ENCODE results near the gene HTR4.

DNA sequence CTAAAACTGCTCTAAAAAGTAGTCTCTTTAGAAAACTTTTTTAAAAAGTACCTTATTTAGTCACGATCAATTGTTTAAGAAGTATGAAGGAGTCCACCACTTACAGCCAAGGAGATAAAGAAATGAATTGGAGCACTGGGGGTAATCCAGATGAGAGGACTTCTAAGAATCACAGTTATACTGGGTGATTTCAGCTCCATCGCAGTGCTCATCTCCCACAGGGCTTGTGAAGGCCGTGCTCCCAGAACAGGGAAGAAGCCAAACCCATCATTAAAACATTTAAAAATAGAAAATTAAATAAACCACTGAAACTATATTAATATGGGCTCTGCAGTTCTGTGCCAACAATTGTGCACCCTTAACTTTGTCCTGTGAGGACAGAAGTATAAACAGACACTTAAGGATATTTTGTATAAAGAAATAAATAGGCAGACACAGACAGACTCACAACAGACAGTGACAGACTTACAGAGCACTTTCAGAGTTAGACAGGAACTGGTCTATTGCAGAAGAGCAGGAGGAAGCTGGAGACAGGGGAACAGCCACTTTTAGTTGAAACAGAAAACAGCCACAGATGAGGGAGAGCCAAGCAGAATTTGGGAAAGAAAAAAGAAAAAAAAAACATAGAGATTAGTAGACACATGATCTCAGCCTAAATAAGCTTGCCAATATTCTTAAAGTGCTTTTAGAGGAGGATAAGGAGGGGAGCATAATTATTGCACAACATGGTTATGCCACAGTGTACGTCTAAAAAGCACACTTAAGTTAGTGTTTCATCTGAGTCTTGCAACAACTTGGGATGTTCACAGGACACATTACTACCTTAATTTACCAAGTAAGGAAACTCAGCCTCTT, 188.7 kb downstream of the HTR4 start:
- TF ChIP-seq, protein P1, sequence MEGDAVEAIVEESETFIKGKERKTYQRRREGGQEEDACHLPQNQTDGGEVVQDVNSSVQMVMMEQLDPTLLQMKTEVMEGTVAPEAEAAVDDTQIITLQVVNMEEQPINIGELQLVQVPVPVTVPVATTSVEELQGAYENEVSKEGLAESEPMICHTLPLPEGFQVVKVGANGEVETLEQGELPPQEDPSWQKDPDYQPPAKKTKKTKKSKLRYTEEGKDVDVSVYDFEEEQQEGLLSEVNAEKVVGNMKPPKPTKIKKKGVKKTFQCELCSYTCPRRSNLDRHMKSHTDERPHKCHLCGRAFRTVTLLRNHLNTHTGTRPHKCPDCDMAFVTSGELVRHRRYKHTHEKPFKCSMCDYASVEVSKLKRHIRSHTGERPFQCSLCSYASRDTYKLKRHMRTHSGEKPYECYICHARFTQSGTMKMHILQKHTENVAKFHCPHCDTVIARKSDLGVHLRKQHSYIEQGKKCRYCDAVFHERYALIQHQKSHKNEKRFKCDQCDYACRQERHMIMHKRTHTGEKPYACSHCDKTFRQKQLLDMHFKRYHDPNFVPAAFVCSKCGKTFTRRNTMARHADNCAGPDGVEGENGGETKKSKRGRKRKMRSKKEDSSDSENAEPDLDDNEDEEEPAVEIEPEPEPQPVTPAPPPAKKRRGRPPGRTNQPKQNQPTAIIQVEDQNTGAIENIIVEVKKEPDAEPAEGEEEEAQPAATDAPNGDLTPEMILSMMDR (IDR thresholded peaks at IDR 0.05), result no peak
- no peak for TF ChIP-seq EP300 (IDR thresholded peaks at IDR 0.05)

Measured in tibial nerve (tissue), 4 donors.